Astrocyte (in vitro differentiated cells and primary cell): Measurements from ENCODE around the gene GPI.

Experiments
- EZH2 ChIP-seq: IDR thresholded peaks from 2 replicates; pipeline ENCODE4 v1.6.1; 2012; ENCODE audit warnings: mild to moderate bottlenecking, low read length, inconsistent platforms; ENCODE audit not compliant: insufficient read depth
- TF ChIP-seq, protein P1 (sequence below): IDR thresholded peaks from 2 replicates; pipeline ENCODE4 v1.5.1; 2011; ENCODE audit warnings: low read depth, mild to moderate bottlenecking, inconsistent platforms, low read length, moderate library complexity; ENCODE audit not compliant: insufficient read depth

DNA sequence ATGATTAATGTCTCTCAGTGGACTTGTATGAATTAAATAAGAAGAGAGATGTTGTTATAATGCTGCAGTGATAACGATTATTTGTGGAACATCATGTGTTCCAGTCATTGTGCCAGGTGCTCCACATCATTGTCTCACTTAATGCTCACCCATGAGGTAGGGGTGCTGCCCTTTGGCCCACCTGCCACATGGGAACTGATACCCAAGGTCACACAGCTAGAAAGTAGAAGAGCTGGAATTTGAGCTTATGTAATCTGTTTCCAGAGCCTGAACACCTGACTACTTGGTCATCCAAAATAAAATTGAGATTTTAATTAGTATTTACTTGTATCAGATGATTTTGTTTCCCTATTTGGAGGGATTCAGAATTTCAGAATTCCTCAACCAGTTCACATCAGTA is 36.0 kb upstream of the GPI start:
- TF ChIP-seq, protein P1, sequence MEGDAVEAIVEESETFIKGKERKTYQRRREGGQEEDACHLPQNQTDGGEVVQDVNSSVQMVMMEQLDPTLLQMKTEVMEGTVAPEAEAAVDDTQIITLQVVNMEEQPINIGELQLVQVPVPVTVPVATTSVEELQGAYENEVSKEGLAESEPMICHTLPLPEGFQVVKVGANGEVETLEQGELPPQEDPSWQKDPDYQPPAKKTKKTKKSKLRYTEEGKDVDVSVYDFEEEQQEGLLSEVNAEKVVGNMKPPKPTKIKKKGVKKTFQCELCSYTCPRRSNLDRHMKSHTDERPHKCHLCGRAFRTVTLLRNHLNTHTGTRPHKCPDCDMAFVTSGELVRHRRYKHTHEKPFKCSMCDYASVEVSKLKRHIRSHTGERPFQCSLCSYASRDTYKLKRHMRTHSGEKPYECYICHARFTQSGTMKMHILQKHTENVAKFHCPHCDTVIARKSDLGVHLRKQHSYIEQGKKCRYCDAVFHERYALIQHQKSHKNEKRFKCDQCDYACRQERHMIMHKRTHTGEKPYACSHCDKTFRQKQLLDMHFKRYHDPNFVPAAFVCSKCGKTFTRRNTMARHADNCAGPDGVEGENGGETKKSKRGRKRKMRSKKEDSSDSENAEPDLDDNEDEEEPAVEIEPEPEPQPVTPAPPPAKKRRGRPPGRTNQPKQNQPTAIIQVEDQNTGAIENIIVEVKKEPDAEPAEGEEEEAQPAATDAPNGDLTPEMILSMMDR = no peak
- no peak for TF ChIP-seq EZH2
